ACC112 (cell line): ENCODE results near the gene IGF2BP2.

Experiments used
- H2AFZ ChIP-seq: fragments of 200-600 bp; sonication (generic); one replicate; pipeline ENCODE4 v1.6.0; 2017; ENCODE audit warnings: antibody characterized with exemption, low read length; ENCODE audit not compliant: unreplicated experiment
- H3K27ac ChIP-seq: fragments of 200-600 bp; sonication (generic); 2 replicates; pipeline ENCODE4 v1.5.1; 2014; ENCODE audit warnings: low read depth, mild to moderate bottlenecking, antibody characterized with exemption, low read length, moderate library complexity
- H3K27me3 ChIP-seq: fragments of 200-600 bp; sonication (generic); 2 replicates; pipeline ENCODE4 v1.6.1; 2014; ENCODE audit warnings: mild to moderate bottlenecking, antibody characterized with exemption, low read length, moderate library complexity, mixed read lengths; ENCODE audit not compliant: insufficient read depth
- H3K36me3 ChIP-seq: fragments of 200-600 bp; sonication (generic); 2 replicates; pipeline ENCODE4 v1.6.1; 2016; ENCODE audit warnings: mild to moderate bottlenecking, antibody characterized with exemption, low read length, moderate library complexity, mixed read lengths; ENCODE audit not compliant: insufficient read depth
- H3K4me1 ChIP-seq: fragments of 200-600 bp; sonication (generic); one replicate; pipeline ENCODE4 v1.6.1; 2016; ENCODE audit warnings: low read length, mixed read lengths; ENCODE audit not compliant: insufficient read depth, unreplicated experiment, control insufficient read depth
- H3K4me3 ChIP-seq: fragments of 200-600 bp; sonication (generic); 2 replicates; pipeline ENCODE4 v1.5.1; 2014; ENCODE audit warnings: mild to moderate bottlenecking, low read depth, low read length
- H3K79me2 ChIP-seq: fragments of 200-600 bp; sonication (generic); one replicate; pipeline ENCODE4 v1.6.0; 2016; ENCODE audit warnings: low read length; ENCODE audit not compliant: control insufficient read depth, unreplicated experiment, insufficient read depth

IGF2BP2 gene

GRCh38 chr3:185595526-185595925 is 229.3 kb downstream of the IGF2BP2 start:
- no peak overlapping the region for H3K4me3 ChIP-seq
- no peaks in the 10 kb centered on the region for H3K4me1 ChIP-seq
- H3K27ac ChIP-seq = no peak overlapping the region
- no peaks in the 10 kb centered on the region for H3K27me3 ChIP-seq
- H3K36me3 ChIP-seq = peaks cover 1% of the 10 kb centered on the region
- H2AFZ ChIP-seq = no peak overlapping the region
- peaks cover 2% of the 10 kb centered on the region for H3K79me2 ChIP-seq

GRCh38 chr3:185594073-185594472 is 230.8 kb downstream of the IGF2BP2 start:
- Histone ChIP-seq H3K4me3 (no peak overlapping the region), H3K79me2 (peaks cover 10% of the 10 kb centered on the region)

More at GRCh38 chr3:185594073-185594472, 230.8 kb downstream of the IGF2BP2 start:
- H2AFZ ChIP-seq = no peak overlapping the region
- no peaks in the 10 kb centered on the region for H3K27me3 ChIP-seq
- H3K4me1 ChIP-seq = peaks cover 6% of the 10 kb centered on the region
- H3K27ac ChIP-seq = no peak overlapping the region
- no peaks in the 10 kb centered on the region; the same call in 1 of the 2 replicates for H3K36me3 ChIP-seq
